Right lobe of liver (tissue), 6 donors: ENCODE measurements around the gene CDC45. TPM values are rescaled to one million over a fixed set of nuclear protein-coding genes. Genes with fewer than 3 reads are reported as not detected.
A peak's percentile ranks its signal among the peaks of the same experiment; 100 is the strongest.

Experiments used
- ATAC-seq, 4 donors: fragments of 200-7000 bp; cut with Tn5 transposase; one replicate each; pipeline ENCODE4 v1.9.1; 2020; ENCODE audit warnings: mild to moderate bottlenecking in 4 of 4, moderate library complexity in 4 of 4
- DNase-seq, 3 donors: peaks; one replicate each; pipeline ENCODE4 v3.0.0-alpha.2; 2020
- H3K27ac ChIP-seq, 3 donors: fragments of 200-600 bp; one replicate each; pipeline ENCODE4 v1.8.0; 2022
- H3K27me3 ChIP-seq, 2 donors: fragments of 200-600 bp; one replicate each; pipeline ENCODE4 v1.8.0; 2022
- H3K36me3 ChIP-seq, 4 donors: fragments of 200-600 bp; sonication (generic) in 1 of 4; one replicate each; pipeline versions ENCODE4 v1.5.1 to v1.8.0; 2017 to 2022; ENCODE audit warnings: control low read depth in 1 of 4
- H3K4me1 ChIP-seq, 4 donors: fragments of 200-600 bp; sonication (generic) in 1 of 4; one replicate each; pipeline versions ENCODE4 v1.5.1 to v1.8.0; 2017 to 2022; ENCODE audit warnings: control low read depth in 1 of 4
- H3K4me3 ChIP-seq, 3 donors: fragments of 200-600 bp; one replicate each; pipeline ENCODE4 v1.8.0; 2022
- H3K9me3 ChIP-seq, 4 donors: fragments of 200-600 bp; sonication (generic) in 1 of 4; one replicate each; pipeline versions ENCODE4 v1.5.1 to v1.8.0; 2017 to 2022; ENCODE audit warnings: control low read depth in 1 of 4
- CTCF ChIP-seq, 4 donors: fragments of 200-600 bp in 3 of 4; fragments of 450-650 bp in 1 of 4; IDR thresholded peaks; one replicate each; pipeline versions ENCODE4 v1.5.1 to v1.8.0; 2016 to 2022; ENCODE audit warnings: antibody characterized with exemption in 4 of 4, mild to moderate bottlenecking in 2 of 4
- POLR2A ChIP-seq: fragments of 450-650 bp; IDR thresholded peaks from one replicate; pipeline ENCODE4 v1.6.1; 2017; ENCODE audit warnings: antibody characterized with exemption, mild to moderate bottlenecking
- WGBS: methylation state at CpG from one replicate; pipeline ENCODE4 v1.1.6; 2018; ENCODE audit warnings: low coverage, low lambda C conversion rate; ENCODE audit not compliant: insufficient coverage; ENCODE audit errors: missing lambda C conversion rate; 5-methylcytosine and 5-hydroxymethylcytosine counted together
- intact Hi-C, 2 donors: fragments of 100-400 bp; cut with DNase I; formaldehyde crosslinking; loops; one replicate each; pipeline versions ENCODE4 v1.11.2 to v1.14.1; 2022
- total RNA-seq, 6 experiments: library from RNA; depleted of rRNA in 2 of 6; stranded (reverse); fragments of >200 nt in 2 of 6; fragmentation: NEBNext Ultra II Directional in 3 of 6; extraction: Animal tissue kit (Norgen Biotek cat#: 25700) in 3 of 6; gene quantifications; one replicate each; pipeline versions ENCODE4 v1.1.0 to v1.2.4, GENCODE V29; 2016 to 2023
- donor health status: DM: no; HTN: yes; CAD: no.
- donor health status: DM: no; HTN: no; CAD: no.
- donor health status: DM: no; HTN: no; CAD: no.
- donor health status: DM: no; HTN: yes; CAD: no.
- donor health status: DM: no; HTN: yes; CAD: no.

The CDC45 gene
- total RNA-seq, 6 experiments from 2014 or later: 0.39 to 4.2 (median 0.56) TPM; not detected in 1

GRCh38 chr22:19505735-19506126, 26.0 kb downstream of the CDC45 start:
- ATAC-seq: no peak
- DNase-seq: no peak

GRCh38 chr22:19506212-19506611, 26.5 kb downstream of the CDC45 start:
- H3K9me3 ChIP-seq: no peaks in the 10 kb centered on the region
- DNase-seq (no peak), ATAC-seq (peak in 1 of 4 donors; percentile 21)
- H3K4me1 ChIP-seq: no peaks in the 10 kb centered on the region
- TF ChIP-seq POLR2A (no peak), CTCF (IDR thresholded peaks at IDR 0.05) (no peak)
- no peaks in the 10 kb centered on the region for H3K36me3 ChIP-seq
- intact Hi-C loops: no loop called here
- WGBS: 96% methylated on average over 5 of the region's 10 CpGs
- H3K27me3 ChIP-seq: no peaks in the 10 kb centered on the region
- no peak overlapping the region for H3K4me3 ChIP-seq
- no peak overlapping the region for H3K27ac ChIP-seq

More at GRCh38 chr22:19505735-19506126, 26.0 kb downstream of the CDC45 start:
- WGBS: 80% methylated on average over 1 of the region's 5 CpGs
- H3K27ac ChIP-seq: no peak overlapping the region
- H3K4me1 ChIP-seq: no peaks in the 10 kb centered on the region
- H3K36me3 ChIP-seq: no peaks in the 10 kb centered on the region
- intact Hi-C loops: no loop called here
- H3K4me3 ChIP-seq: no peak overlapping the region
- TF ChIP-seq CTCF (IDR thresholded peaks at IDR 0.05): no peak
- TF ChIP-seq POLR2A: no peak
- H3K9me3 ChIP-seq: no peaks in the 10 kb centered on the region
- H3K27me3 ChIP-seq: no peaks in the 10 kb centered on the region

GRCh38 chr22:19507534-19507861, 27.8 kb downstream of the CDC45 start:
- no peak for DNase-seq
- 84% methylated on average over 2 of the region's 4 CpGs for WGBS
- TF ChIP-seq CTCF (IDR thresholded peaks at IDR 0.05) (no peak), POLR2A (no peak)

GRCh38 chr22:19508024-19508776, 28.5 kb downstream of the CDC45 start:
- ATAC-seq: no peak
- H3K4me1 ChIP-seq: no peaks in the 10 kb centered on the region
- TF ChIP-seq CTCF (IDR thresholded peaks at IDR 0.05): no peak
- TF ChIP-seq POLR2A: no peak

More at GRCh38 chr22:19507534-19507861, 27.8 kb downstream of the CDC45 start:
- no peaks in the 10 kb centered on the region for H3K36me3 ChIP-seq
- ATAC-seq: no peak
- no peaks in the 10 kb centered on the region for H3K4me1 ChIP-seq
- no peak overlapping the region for H3K4me3 ChIP-seq
- H3K9me3 ChIP-seq: no peaks in the 10 kb centered on the region
- H3K27ac ChIP-seq: no peak overlapping the region
- intact Hi-C loops: no loop called here
- no peaks in the 10 kb centered on the region for H3K27me3 ChIP-seq

More at GRCh38 chr22:19508024-19508776, 28.5 kb downstream of the CDC45 start:
- Histone ChIP-seq H3K9me3 (no peaks in the 10 kb centered on the region), H3K27me3 (no peaks in the 10 kb centered on the region), H3K27ac (no peak overlapping the region), H3K36me3 (no peaks in the 10 kb centered on the region), H3K4me3 (no peak overlapping the region)
- intact Hi-C loops: no loop called here
- WGBS: 87% methylated on average over 3 of the region's 10 CpGs
- DNase-seq: no peak
